22Rv1 (cell line): ENCODE measurements around the gene SACM1L.
A peak's percentile ranks its signal among the peaks of the same experiment; 100 is the strongest.

ENCODE experiments used
- H3K27ac ChIP-seq: fragments of 450-650 bp; 2 replicates; pipeline ENCODE4 v1.5.1; 2017
- ZFX ChIP-seq: fragments of 450-650 bp; IDR thresholded peaks from 2 replicates; pipeline ENCODE4 v1.6.1; 2017; ENCODE audit warnings: antibody characterized with exemption, borderline replicate concordance
- TF ChIP-seq, protein P1 (sequence below): fragments of 450-650 bp; IDR thresholded peaks from 2 replicates; pipeline ENCODE4 v1.5.1; 2017; ENCODE audit warnings: mild to moderate bottlenecking

Gene SACM1L

DNA sequence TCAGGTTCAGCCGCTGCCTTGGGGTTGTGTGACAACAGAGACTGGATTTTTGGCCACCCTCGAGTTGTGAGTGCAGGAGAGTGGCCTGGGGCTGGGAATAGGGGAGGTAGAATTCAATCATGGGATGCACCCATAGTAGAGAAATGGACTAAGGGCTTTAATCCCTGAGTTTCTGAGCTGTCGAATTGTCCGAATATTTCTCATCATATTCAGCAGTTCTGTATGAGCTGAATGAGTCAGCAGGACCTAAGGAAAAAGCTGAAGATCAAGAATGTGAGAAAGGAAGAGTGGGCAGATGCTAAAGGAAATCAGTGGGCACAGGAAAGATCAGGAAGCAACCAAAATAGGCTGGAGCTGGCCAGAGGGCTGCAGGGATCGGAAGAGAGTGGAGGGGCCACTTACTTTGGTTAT, 44.4 kb upstream of the SACM1L start:
- TF ChIP-seq, protein P1, sequence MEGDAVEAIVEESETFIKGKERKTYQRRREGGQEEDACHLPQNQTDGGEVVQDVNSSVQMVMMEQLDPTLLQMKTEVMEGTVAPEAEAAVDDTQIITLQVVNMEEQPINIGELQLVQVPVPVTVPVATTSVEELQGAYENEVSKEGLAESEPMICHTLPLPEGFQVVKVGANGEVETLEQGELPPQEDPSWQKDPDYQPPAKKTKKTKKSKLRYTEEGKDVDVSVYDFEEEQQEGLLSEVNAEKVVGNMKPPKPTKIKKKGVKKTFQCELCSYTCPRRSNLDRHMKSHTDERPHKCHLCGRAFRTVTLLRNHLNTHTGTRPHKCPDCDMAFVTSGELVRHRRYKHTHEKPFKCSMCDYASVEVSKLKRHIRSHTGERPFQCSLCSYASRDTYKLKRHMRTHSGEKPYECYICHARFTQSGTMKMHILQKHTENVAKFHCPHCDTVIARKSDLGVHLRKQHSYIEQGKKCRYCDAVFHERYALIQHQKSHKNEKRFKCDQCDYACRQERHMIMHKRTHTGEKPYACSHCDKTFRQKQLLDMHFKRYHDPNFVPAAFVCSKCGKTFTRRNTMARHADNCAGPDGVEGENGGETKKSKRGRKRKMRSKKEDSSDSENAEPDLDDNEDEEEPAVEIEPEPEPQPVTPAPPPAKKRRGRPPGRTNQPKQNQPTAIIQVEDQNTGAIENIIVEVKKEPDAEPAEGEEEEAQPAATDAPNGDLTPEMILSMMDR = no peak
- no peak for TF ChIP-seq ZFX
- H3K27ac ChIP-seq = peak overlapping the region; percentile 64; the same call in 1 of the 2 replicates

DNA sequence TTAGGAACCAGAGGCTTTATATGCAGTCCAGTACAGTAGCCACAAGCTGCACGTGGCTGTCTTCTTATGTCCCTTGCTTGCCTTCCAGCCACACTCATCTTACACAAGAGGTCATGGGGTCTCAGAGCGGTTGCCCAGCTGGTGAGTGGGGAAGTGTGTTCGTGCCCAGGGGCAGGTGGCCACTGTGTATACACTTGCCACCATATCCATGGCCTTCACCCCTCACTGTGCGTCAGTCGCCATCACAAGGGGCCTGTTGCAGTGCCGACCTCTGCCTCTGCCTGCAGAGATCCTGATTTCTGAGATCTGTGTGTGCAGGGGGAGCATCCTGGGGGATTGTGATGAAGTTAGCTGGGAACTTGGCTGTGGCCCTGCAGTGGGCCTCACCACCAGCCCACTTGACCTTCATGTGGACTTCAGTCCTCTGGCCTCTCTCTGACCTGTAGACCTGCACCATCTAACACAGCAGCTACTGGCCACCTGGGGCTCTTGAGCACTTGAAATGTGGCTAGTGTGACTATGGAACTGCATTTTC, 43.1 kb upstream of the SACM1L start:
- H3K27ac ChIP-seq = peak overlapping the region; percentile 64
- TF ChIP-seq, protein P1 = no peak
- no peak for TF ChIP-seq ZFX

DNA sequence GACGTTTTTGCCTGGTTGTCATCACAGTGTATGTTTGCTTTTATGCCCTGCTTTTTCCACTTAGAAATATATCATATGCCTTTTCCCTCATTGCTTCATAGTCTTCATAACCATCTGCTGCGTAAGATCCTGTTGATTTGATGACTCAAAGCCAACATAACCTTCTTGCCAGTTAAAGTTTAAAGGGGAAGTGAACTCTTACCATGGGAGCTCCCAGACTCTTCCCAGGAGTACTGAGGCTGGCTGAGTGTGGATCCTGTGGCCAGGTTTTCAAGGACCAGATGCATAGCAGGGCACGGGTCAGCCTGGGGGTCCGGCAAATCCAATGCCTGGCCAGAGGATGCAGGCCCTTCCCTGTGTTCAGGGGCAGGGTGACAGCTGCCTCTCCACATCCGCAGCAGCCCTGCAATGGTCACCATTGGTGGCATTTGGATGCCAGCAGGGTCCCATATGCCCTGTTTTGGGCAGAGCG, 42.0 kb upstream of the SACM1L start:
- peak overlapping the region; percentile 64 for H3K27ac ChIP-seq
- TF ChIP-seq, protein P1 = no peak
- TF ChIP-seq ZFX = no peak

DNA sequence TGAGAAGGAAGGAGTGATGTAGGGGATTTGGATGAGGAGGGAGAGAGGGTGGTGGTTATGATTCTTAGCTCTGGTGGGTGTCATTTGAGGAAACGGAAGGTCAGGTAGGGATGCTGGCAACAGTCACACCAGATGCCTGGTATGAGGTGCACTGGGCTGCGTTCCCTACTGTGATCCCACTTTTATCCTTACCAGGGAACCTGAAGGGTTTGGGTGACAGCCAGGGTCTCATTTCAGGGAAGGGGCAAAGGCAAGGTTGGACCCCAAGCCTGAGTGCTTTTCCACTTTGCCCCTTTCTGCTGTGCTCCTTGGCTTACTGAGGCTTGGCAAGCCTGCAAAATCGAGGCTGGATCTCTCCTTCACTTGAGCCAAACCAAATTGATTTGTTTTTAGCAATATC, 36.0 kb upstream of the SACM1L start:
- TF ChIP-seq, protein P1 = no peak
- no peak for TF ChIP-seq ZFX
- no peak overlapping the region for H3K27ac ChIP-seq

DNA sequence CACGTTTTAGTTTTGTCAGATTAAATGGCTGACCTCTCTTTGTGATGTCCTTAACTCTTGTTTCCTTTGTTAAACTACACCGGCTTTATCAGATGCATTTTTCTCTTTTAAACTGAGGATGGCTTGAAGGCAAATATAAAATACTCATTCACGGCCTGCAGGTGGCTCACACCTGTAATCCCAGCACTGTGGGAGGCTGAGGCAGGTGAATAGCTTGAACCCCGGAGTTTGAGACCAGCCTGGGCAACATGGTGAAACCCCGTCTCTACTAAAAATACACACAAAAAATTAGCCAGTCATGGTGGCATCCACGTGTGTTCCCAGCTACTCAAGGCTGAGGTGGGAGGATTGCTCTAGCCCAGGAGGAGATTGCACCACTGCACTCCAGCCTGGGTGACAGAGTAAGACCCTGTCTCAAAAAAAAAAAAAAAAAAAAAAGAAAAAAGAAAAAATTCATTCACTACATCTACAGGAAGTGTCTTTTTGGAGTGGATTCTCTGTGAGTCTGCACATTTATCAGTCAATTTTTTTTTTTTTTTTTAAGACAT, 34.7 kb upstream of the SACM1L start:
- TF ChIP-seq ZFX = no peak
- TF ChIP-seq, protein P1 = peak; percentile 27
- no peak overlapping the region for H3K27ac ChIP-seq

DNA sequence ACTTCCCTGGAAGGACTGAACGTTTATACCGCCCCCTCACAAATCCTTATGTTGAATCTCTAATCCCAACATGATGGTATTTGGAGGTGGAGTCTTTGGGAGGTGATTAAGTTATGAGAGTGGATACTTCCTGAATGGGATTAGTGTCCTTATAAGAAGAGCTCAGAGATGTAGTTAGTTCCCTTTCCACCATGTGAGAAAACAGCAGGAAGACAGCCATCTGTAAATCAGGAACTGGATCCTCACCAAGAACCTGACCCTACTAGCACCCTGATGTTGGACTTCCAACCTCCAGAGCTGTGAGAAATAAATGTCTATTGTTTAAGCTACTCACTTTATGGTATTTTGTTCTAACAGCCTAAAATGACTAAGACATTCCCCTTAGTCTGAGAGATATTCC, 33.3 kb upstream of the SACM1L start:
- TF ChIP-seq ZFX = no peak
- TF ChIP-seq, protein P1 = no peak
- no peak overlapping the region for H3K27ac ChIP-seq

DNA sequence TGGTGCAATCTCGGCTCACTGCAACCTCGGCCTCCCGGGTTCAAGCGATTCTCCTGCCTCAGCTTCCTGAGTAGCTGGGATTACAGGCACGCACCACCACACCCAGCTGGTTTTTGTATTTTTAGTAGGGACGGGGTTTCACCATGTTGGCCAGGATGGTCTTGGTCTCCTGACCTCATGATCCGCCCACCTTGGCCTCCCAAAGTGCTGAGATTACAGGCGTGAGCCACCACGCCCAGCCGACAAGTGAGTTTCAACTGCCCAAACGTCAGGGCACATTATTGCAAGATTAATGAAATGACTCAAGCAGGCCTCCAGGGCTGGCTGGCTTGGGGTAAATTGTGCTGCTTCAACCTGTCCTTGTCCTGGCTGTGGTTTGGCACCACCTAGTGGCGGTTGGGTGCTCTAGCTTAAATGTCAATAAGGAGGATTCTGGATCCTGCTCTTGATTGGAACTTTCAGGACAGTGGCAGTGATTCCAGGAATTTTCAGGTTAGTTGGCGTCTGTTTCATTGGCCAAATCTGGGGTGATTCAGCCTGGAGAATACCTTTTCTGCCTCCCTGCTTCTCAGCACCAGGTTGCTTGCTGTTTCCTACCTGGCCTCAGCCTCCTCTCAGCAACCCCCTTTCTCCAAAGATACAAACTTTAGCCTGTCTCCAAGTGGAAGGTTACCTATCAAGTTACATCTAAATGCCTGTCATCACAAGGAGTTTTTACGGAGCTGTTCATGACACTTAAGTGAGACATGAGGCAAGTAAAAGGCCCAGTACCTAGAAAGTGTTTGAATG, 32.4 kb upstream of the SACM1L start:
- TF ChIP-seq ZFX = no peak
- TF ChIP-seq, protein P1 = peak; percentile 94
- no peak overlapping the region for H3K27ac ChIP-seq
